ENCODE data around the gene CYFIP2. TPM values are rescaled to one million over a fixed set of nuclear protein-coding genes. Genes with fewer than 3 reads are reported as not detected.

Gene CYFIP2
- total RNA-seq, 3 donors from 2014 or later: 24.8 to 28.6 (median 25.8) TPM

- no peak for TF ChIP-seq CTCF (IDR thresholded peaks at IDR 0.05)
- ATAC-seq: peak; percentile 79
- Histone ChIP-seq H3K4me3 (no peak overlapping the region), H3K36me3 (ENCODE audit: low read depth) (no peaks in the 10 kb centered on the region), H3K4me1 (ENCODE audit: low read depth) (peaks cover 4% of the 10 kb centered on the region), H3K9me3 (no peaks in the 10 kb centered on the region)
- intact Hi-C loops (cut with DNase I, micrococcal nuclease): no loop called here
- peak in 1 of 3 donors; percentile 66 for DNase-seq
These were observed 17.0 kb upstream of the CYFIP2 start for GRCh38 chr5:157248821-157249470.

GRCh38 chr5:157252711-157253465 is 13.0 kb upstream of the CYFIP2 start:
- intact Hi-C loops (cut with DNase I, micrococcal nuclease): loop anchor here in 1 of 2 donors (2.0 kb wide), 1 partner anchor 60 kb away; no protein-coding TSS in a partner anchor
- no peaks in the 10 kb centered on the region for H3K9me3 ChIP-seq

GRCh38 chr5:157253547-157253946 is 12.4 kb upstream of the CYFIP2 start:
- peaks cover 4% of the 10 kb centered on the region for H3K4me1 ChIP-seq (ENCODE audit: low read depth)
- peak; percentile 77 for ATAC-seq
- no peak overlapping the region for H3K4me3 ChIP-seq
- no peaks in the 10 kb centered on the region for H3K9me3 ChIP-seq
- DNase-seq: peak in 1 of 3 donors; percentile 72
- TF ChIP-seq CTCF (IDR thresholded peaks at IDR 0.05): peak; percentile 69
- intact Hi-C loops (cut with DNase I, micrococcal nuclease): loop anchor here in 1 of 2 donors (2.0 kb wide), 1 partner anchor 59 kb away; no protein-coding TSS in a partner anchor
- no peaks in the 10 kb centered on the region for H3K36me3 ChIP-seq (ENCODE audit: low read depth)

More at GRCh38 chr5:157252711-157253465, 13.0 kb upstream of the CYFIP2 start:
- Histone ChIP-seq H3K36me3 (ENCODE audit: low read depth) (no peaks in the 10 kb centered on the region), H3K4me3 (no peak overlapping the region), H3K4me1 (ENCODE audit: low read depth) (peaks cover 4% of the 10 kb centered on the region)
- peak in 1 of 3 donors; percentile 49 for DNase-seq
- no peak for TF ChIP-seq CTCF (IDR thresholded peaks at IDR 0.05)
- peak; percentile 70 for ATAC-seq

- H3K4me3 ChIP-seq: no peak overlapping the region
- no peak for DNase-seq
- intact Hi-C loops (cut with DNase I, micrococcal nuclease): no loop called here
- no peaks in the 10 kb centered on the region for H3K4me1 ChIP-seq (ENCODE audit: low read depth)
- no peak for TF ChIP-seq CTCF (IDR thresholded peaks at IDR 0.05)
- H3K9me3 ChIP-seq: no peaks in the 10 kb centered on the region
- ATAC-seq: no peak
- H3K36me3 ChIP-seq (ENCODE audit: low read depth): no peaks in the 10 kb centered on the region
These were observed 7.5 kb upstream of the CYFIP2 start for GRCh38 chr5:157258450-157258849.

- Histone ChIP-seq H3K36me3 (ENCODE audit: low read depth) (no peaks in the 10 kb centered on the region), H3K4me1 (ENCODE audit: low read depth) (no peaks in the 10 kb centered on the region), H3K4me3 (no peak overlapping the region), H3K9me3 (no peaks in the 10 kb centered on the region)
- no peak for ATAC-seq
- no peak for DNase-seq
- TF ChIP-seq CTCF (IDR thresholded peaks at IDR 0.05): no peak
- intact Hi-C loops (cut with DNase I, micrococcal nuclease): no loop called here
These were observed 6.2 kb upstream of the CYFIP2 start for GRCh38 chr5:157259699-157260098.

Measured in mucosa of descending colon (tissue), 3 donors.